Right lobe of liver (tissue), 6 donors: ENCODE data around the gene H6PD. TPM values are rescaled to one million over a fixed set of nuclear protein-coding genes. Genes with fewer than 3 reads are reported as not detected.
A peak's percentile ranks its signal among the peaks of the same experiment; 100 is the strongest.

Experiments used
- ATAC-seq, 4 donors: fragments of 200-7000 bp; cut with Tn5 transposase; one replicate each; pipeline ENCODE4 v1.9.1; 2020; ENCODE audit warnings: mild to moderate bottlenecking in 4 of 4, moderate library complexity in 4 of 4
- DNase-seq, 3 donors: peaks; one replicate each; pipeline ENCODE4 v3.0.0-alpha.2; 2020
- H3K27ac ChIP-seq, 3 donors: fragments of 200-600 bp; one replicate each; pipeline ENCODE4 v1.8.0; 2022
- H3K27me3 ChIP-seq, 2 donors: fragments of 200-600 bp; one replicate each; pipeline ENCODE4 v1.8.0; 2022
- H3K36me3 ChIP-seq, 4 donors: fragments of 200-600 bp; sonication (generic) in 1 of 4; one replicate each; pipeline versions ENCODE4 v1.5.1 to v1.8.0; 2017 to 2022; ENCODE audit warnings: control low read depth in 1 of 4
- H3K4me1 ChIP-seq, 4 donors: fragments of 200-600 bp; sonication (generic) in 1 of 4; one replicate each; pipeline versions ENCODE4 v1.5.1 to v1.8.0; 2017 to 2022; ENCODE audit warnings: control low read depth in 1 of 4
- H3K4me3 ChIP-seq, 3 donors: fragments of 200-600 bp; one replicate each; pipeline ENCODE4 v1.8.0; 2022
- H3K9me3 ChIP-seq, 4 donors: fragments of 200-600 bp; sonication (generic) in 1 of 4; one replicate each; pipeline versions ENCODE4 v1.5.1 to v1.8.0; 2017 to 2022; ENCODE audit warnings: control low read depth in 1 of 4
- POLR2A ChIP-seq: fragments of 450-650 bp; IDR thresholded peaks from one replicate; pipeline ENCODE4 v1.6.1; 2017; ENCODE audit warnings: antibody characterized with exemption, mild to moderate bottlenecking
- WGBS: methylation state at CpG from one replicate; pipeline ENCODE4 v1.1.6; 2018; ENCODE audit warnings: low coverage, low lambda C conversion rate; ENCODE audit not compliant: insufficient coverage; ENCODE audit errors: missing lambda C conversion rate; 5-methylcytosine and 5-hydroxymethylcytosine counted together
- intact Hi-C, 2 donors: fragments of 100-400 bp; cut with DNase I; formaldehyde crosslinking; loops; one replicate each; pipeline versions ENCODE4 v1.11.2 to v1.14.1; 2022
- total RNA-seq, 6 experiments: library from RNA; depleted of rRNA in 2 of 6; stranded (reverse); fragments of >200 nt in 2 of 6; fragmentation: NEBNext Ultra II Directional in 3 of 6; extraction: Animal tissue kit (Norgen Biotek cat#: 25700) in 3 of 6; gene quantifications; one replicate each; pipeline versions ENCODE4 v1.1.0 to v1.2.4, GENCODE V29; 2016 to 2023
- TF ChIP-seq, protein P1 (sequence below), 4 donors: fragments of 200-600 bp in 3 of 4; fragments of 450-650 bp in 1 of 4; IDR thresholded peaks; one replicate each; pipeline versions ENCODE4 v1.5.1 to v1.8.0; 2016 to 2022; ENCODE audit warnings: antibody characterized with exemption in 4 of 4, mild to moderate bottlenecking in 2 of 4
- donor health status: DM: no; HTN: yes; CAD: no.
- donor health status: DM: no; HTN: no; CAD: no.
- donor health status: DM: no; HTN: no; CAD: no.
- donor health status: DM: no; HTN: yes; CAD: no.
- donor health status: DM: no; HTN: yes; CAD: no.

H6PD gene
- total RNA-seq, 6 experiments from 2014 or later: 102 to 158 (median 120) TPM

DNA sequence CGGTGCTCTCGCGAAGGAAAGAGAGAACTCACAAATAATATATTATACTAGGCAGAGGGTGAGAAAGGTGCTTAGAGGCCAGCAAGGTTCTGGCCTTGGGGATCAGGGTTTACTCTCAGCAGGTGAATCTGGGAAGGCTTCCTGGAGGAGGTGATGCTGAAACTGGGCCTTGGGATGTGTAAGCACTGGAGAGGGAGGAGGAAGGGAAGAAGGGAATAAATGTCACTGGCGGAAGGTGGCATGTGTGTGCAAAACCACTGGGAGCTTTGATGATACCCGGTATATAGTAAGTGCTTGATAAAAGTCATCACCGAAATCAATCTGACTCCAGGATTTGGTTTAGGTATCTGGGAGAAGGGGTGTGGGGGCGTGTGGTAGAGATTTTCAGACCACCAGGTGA lies 82.5 kb downstream of the H6PD start:
- ATAC-seq: no peak
- Histone ChIP-seq H3K4me1 (no peaks in the 10 kb centered on the region), H3K36me3 (no peaks in the 10 kb centered on the region), H3K4me3 (no peak overlapping the region), H3K9me3 (no peaks in the 10 kb centered on the region), H3K27me3 (no peaks in the 10 kb centered on the region), H3K27ac (no peak overlapping the region)
- DNase-seq: no peak
- TF ChIP-seq, protein P1, sequence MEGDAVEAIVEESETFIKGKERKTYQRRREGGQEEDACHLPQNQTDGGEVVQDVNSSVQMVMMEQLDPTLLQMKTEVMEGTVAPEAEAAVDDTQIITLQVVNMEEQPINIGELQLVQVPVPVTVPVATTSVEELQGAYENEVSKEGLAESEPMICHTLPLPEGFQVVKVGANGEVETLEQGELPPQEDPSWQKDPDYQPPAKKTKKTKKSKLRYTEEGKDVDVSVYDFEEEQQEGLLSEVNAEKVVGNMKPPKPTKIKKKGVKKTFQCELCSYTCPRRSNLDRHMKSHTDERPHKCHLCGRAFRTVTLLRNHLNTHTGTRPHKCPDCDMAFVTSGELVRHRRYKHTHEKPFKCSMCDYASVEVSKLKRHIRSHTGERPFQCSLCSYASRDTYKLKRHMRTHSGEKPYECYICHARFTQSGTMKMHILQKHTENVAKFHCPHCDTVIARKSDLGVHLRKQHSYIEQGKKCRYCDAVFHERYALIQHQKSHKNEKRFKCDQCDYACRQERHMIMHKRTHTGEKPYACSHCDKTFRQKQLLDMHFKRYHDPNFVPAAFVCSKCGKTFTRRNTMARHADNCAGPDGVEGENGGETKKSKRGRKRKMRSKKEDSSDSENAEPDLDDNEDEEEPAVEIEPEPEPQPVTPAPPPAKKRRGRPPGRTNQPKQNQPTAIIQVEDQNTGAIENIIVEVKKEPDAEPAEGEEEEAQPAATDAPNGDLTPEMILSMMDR (IDR thresholded peaks at IDR 0.05): no peak
- TF ChIP-seq POLR2A: no peak
- intact Hi-C loops: no loop called here
- WGBS: 83% methylated on average over 4 of the region's 7 CpGs

DNA sequence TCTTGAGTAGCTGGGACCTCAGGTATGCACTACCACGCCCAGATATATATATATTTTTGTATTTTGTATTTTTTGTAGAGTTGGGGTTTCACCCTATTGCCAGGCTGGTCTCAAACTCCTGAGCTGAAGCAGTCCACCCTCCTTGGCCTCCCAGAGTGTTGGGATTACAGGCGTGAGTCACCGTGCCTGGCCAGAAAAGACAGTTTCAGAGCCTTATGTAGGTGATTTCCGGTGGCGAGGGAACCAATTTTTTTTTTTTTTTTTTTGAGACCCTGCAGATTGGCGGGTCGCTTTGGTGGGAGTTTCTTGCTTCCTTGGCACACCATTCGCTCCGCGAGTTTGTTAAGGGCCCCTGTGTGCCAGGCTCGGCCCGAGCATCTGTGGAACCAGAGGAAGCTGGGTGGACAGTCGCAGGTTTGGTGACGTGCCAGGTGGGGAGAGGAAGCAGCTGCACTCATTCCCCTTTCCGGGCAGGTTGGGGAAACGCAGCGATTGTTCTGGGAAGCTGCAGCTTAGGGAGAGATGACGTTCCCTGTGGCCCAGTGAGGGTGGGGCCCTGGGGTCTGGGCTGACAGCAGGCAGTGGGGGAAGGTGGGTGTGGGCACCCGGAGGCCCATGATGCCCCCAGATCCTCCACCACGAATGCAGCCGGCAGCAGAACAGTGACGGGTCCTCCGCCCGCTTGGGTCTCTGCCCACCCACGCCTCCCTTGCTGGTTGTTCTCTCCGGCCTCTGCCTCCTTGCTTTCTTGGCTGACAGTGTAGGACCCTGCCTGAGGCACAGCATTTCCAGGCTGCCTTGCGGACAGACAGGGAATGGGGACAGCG lies 83.2 kb downstream of the H6PD start:
- 54% methylated on average over 5 of the region's 28 CpGs for WGBS
- ATAC-seq: peak in 1 of 4 donors; percentile 2
- TF ChIP-seq, protein P1 (IDR thresholded peaks at IDR 0.05): no peak
- no peak for TF ChIP-seq POLR2A
- Histone ChIP-seq H3K4me1 (no peaks in the 10 kb centered on the region), H3K4me3 (no peak overlapping the region), H3K27me3 (no peaks in the 10 kb centered on the region), H3K27ac (no peak overlapping the region), H3K9me3 (no peaks in the 10 kb centered on the region), H3K36me3 (no peaks in the 10 kb centered on the region)
- peak in 1 of 3 donors; percentile 44 for DNase-seq
- intact Hi-C loops: no loop called here

DNA sequence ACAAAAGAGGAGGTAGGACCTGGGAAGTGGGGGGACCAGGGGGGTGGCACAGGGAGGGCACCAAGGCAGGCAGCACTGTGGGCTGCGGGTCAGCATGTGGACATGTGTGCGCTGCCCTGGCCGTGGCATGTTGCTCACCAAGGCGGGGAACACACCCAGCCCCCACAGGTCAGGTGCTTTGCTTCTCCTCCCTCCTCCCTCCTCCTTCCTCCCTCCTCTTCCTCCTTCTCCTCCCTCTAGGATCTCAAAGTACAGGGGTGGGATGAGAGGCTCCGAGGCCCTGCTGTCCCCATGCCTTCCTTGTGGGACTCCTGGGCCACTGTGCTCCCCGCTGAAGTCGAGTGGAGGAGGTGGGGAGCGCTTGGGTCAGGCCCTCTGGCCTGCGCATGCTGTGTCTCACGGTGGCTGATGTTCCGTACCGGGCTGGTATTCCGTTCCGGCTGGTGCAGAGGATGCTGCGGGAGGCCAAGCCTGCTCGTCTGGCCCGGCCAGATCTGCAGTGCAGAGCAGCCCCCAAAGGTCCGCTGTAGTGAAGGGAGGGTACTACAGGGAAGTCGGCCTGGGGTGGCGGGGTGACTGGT lies 84.7 kb downstream of the H6PD start:
- H3K9me3 ChIP-seq: no peaks in the 10 kb centered on the region
- H3K4me3 ChIP-seq: no peak overlapping the region
- DNase-seq (no peak), ATAC-seq (peak in 1 of 4 donors; percentile 4)
- no peaks in the 10 kb centered on the region for H3K27me3 ChIP-seq
- H3K4me1 ChIP-seq: no peaks in the 10 kb centered on the region
- TF ChIP-seq, protein P1 (IDR thresholded peaks at IDR 0.05): no peak
- TF ChIP-seq POLR2A: no peak
- no peaks in the 10 kb centered on the region for H3K36me3 ChIP-seq
- no peak overlapping the region for H3K27ac ChIP-seq
- intact Hi-C loops: no loop called here
- WGBS: 93% methylated on average over 8 of the region's 20 CpGs

DNA sequence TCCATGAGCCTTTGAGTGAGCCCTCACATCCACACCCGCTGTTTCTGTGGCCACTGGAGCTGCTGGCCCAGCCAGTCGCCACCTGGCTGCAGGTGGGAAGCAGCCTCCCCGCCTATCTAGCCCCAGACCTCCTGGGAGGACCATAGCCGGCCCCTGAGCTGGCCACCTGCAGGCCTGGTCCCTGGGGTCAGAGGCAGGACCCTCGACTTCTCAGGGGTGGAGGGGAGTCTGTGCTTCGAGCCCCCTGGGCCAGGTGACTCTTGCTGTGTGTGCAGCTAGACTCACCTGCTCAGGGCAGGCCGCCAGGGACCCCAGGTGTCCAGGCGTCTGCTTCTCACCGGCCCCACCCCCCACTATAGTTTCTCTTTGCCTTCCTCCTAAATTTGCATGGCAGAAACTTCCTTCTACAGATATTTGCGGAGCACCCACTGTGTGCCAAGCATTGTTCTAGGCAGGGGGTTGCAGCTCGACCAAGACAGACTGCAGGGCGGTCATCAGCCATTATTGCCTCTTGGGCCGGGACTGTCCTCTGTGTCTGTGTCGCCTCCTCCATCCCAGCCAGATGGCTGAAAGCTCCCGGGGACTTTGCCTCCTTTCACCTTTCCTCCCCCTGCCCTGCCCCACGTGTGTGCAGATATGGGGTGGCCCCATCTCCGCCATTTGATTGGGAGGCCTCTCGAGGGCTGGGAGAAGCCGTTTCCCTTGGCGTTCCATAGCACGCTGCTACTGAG lies 85.4 kb downstream of the H6PD start:
- Histone ChIP-seq H3K27me3 (no peaks in the 10 kb centered on the region), H3K27ac (no peak overlapping the region), H3K9me3 (no peaks in the 10 kb centered on the region), H3K4me3 (no peak overlapping the region), H3K36me3 (no peaks in the 10 kb centered on the region), H3K4me1 (no peaks in the 10 kb centered on the region)
- 73% methylated on average over 5 of the region's 21 CpGs for WGBS
- no peak for TF ChIP-seq POLR2A
- TF ChIP-seq, protein P1 (IDR thresholded peaks at IDR 0.05): no peak
- DNase-seq (no peak), ATAC-seq (no peak)
- intact Hi-C loops: no loop called here

Other genes starting within 250 kb of the H6PD start
- gene SLC2A7, start 208.4 kb upstream of the H6PD start, total RNA-seq: not detected
- gene SLC2A5, start 165.1 kb upstream of the H6PD start, total RNA-seq: 1 to 10 TPM in 1 of 6 experiments, under 1 TPM in 5; 0.19 to 3.5 (median 0.30) TPM
- gene GPR157, start 105.7 kb upstream of the H6PD start, total RNA-seq: 10 to 100 TPM in 1 of 6 experiments, 1 to 10 TPM in 5; 5.6 to 12.5 (median 7.0) TPM
- gene SPSB1, start 58.1 kb downstream of the H6PD start, total RNA-seq: 100 to 1,000 TPM in 1 of 6 experiments, 10 to 100 TPM in 4, 1 to 10 TPM in 1; 7.7 to 121 (median 37.0) TPM